Activated naive CD8-positive, alpha-beta T cell treated with anti-CD3 and anti-CD28 coated beads, Interleukin-2, amount 50 U/mL, for 24 hours (primary cell): ENCODE results near the gene RHOH.

ENCODE experiments used
- ATAC-seq: fragments of 150-1000 bp; cut with Tn5 transposase; one replicate; pipeline ENCODE4 v1.10.0; 2021
- DNase-seq: peaks from one replicate; pipeline ENCODE4 v3.0.0; 2021
- H3K27ac Mint-ChIP-seq: one replicate; pipeline ENCODE4 v1.8.0; 2021; ENCODE audit warnings: mild to moderate bottlenecking, mixed read lengths
- H3K27me3 Mint-ChIP-seq: one replicate; pipeline ENCODE4 v1.8.0; 2021; ENCODE audit warnings: mixed read lengths
- H3K36me3 Mint-ChIP-seq: one replicate; pipeline ENCODE4 v1.8.0; 2021; ENCODE audit warnings: low read depth, mixed read lengths
- H3K4me1 Mint-ChIP-seq: one replicate; pipeline ENCODE4 v1.8.0; 2021; ENCODE audit warnings: mixed read lengths
- H3K4me3 Mint-ChIP-seq: one replicate; pipeline ENCODE4 v1.8.0; 2021; ENCODE audit warnings: mild to moderate bottlenecking, moderate library complexity, mixed read lengths
- H3K9me3 Mint-ChIP-seq: one replicate; pipeline ENCODE4 v1.8.0; 2021; ENCODE audit warnings: mixed read lengths

The RHOH gene

DNA sequence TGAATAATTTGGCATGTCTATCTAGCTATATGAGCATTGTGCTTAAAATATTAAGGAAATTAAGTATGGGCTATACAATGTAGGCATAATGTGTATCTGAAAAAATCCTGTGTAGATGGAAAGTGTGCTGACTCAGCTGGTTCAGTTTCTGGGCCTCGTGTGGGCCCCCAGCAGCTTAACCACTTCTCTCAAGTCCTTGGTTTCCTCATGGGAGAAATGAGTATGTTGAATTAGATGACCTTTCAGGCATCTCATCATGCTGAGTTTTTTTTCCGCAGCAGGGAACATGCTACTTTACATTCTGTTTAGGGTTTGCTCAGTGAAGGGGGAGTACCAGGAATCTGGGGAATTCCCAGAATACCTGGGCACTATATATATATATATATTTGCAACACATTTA, 30.5 kb downstream of the RHOH start:
- Mint-ChIP-seq H3K27ac (peak overlapping the region; percentile 97), H3K9me3 (no peaks in the 10 kb centered on the region), H3K27me3 (peaks cover 2% of the 10 kb centered on the region), H3K36me3 (peaks cover 71% of the 10 kb centered on the region), H3K4me1 (peaks cover 94% of the 10 kb centered on the region), H3K4me3 (peak overlapping the region; percentile 62)
- peak; percentile 64 for DNase-seq
- ATAC-seq: peak; percentile 30

DNA sequence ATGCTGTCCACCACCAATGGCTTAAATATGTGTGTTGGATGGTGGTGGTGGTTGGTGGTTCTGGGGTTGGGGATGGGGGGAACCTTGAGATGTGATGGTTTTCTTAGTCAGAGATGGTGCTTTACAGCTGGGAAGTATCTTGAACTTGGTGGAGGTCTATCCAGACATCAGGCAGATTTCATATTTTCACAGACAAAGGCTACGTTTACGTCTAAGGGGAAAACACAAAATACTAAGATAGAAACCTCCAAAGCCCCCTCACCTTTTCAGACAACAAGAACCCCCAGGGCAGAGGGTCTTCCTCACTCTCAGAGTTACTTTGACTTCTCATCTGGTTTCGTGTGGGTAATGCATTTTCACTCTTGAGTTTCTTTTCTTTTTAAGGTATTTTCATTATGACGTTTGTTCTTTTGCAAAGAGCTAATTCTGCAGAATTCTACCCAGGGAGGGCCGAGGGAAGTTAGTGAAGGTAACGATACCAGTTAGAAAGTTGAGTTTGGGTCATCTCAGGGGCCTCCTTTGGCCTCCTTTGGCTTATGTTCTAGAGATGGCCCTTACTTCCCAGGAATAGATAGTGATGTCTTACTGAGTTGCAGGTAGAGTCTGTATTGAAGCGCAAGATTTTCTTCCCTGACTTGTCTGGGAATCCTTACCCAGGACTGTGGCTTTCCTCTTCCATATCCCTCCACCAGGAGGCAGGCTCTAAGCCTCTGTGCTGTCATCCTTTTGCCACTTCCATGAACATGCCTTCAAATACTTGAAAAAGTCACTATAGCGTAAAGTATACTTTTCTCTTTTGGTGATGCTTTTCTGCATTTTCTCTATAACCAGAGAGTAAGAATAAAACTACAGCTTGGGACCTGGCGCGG, 31.9 kb downstream of the RHOH start:
- no peak for DNase-seq
- Mint-ChIP-seq H3K36me3 (peaks cover 71% of the 10 kb centered on the region), H3K4me1 (peaks cover 98% of the 10 kb centered on the region), H3K27ac (peak overlapping the region; percentile 97), H3K4me3 (peak overlapping the region; percentile 72), H3K27me3 (peaks cover 2% of the 10 kb centered on the region), H3K9me3 (no peaks in the 10 kb centered on the region)
- ATAC-seq: peak; percentile 58

DNA sequence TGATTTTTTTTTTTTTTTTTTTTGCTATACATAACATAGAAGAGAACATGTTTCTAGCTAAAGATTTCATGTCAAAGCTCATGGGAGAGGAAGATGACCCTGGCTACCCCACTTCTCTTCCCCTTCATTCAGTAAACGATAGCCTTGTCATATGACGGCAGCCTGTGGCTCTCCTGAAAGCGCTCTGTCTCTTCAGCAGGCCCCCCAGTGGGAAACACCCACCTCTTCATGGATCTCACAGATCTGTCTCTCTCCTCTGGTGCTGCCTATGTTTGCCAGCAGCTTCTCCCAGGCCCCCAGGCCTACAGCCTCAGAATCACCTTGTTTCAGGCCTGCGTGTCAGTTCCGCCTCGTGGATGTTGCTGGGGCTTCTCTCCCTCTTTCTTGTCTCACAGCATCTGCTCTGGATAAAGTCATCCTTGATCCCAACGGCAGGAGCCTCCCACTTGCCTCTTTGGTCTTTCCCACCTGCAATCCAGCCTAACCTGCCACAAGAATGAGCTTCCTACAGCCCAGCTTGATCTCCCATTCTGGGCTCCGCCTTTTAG, 34.6 kb downstream of the RHOH start:
- no peaks in the 10 kb centered on the region for H3K9me3 Mint-ChIP-seq
- H3K27ac Mint-ChIP-seq: peak overlapping the region; percentile 97
- no peak for DNase-seq
- no peak for ATAC-seq
- H3K4me1 Mint-ChIP-seq: peaks cover 93% of the 10 kb centered on the region
- H3K4me3 Mint-ChIP-seq: peak overlapping the region; percentile 72
- peaks cover 66% of the 10 kb centered on the region for H3K36me3 Mint-ChIP-seq
- H3K27me3 Mint-ChIP-seq: peaks cover 2% of the 10 kb centered on the region

DNA sequence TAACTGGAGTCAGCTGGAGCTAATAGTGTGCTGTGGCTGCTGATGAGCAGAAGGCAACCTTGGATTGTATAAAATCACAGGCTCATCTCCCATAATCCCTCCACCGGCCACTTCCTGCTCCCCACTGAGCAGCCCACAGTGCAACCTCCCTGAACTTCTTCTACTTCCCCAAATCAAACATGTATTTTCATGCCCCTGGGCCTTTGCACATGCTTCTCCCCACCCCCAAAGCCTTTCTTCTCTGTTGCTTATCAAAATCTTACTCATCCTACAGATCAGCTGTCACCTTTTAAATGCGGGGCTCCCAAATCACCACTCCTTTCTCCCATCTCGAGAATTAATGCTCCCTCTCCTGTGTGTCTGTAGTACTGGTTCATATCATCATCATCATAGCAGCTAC, 35.8 kb downstream of the RHOH start:
- no peaks in the 10 kb centered on the region for H3K9me3 Mint-ChIP-seq
- peaks cover 63% of the 10 kb centered on the region for H3K36me3 Mint-ChIP-seq
- peak overlapping the region; percentile 58 for H3K4me3 Mint-ChIP-seq
- no peak for ATAC-seq
- H3K27me3 Mint-ChIP-seq: no peaks in the 10 kb centered on the region
- H3K27ac Mint-ChIP-seq: peak overlapping the region; percentile 85
- peaks cover 93% of the 10 kb centered on the region for H3K4me1 Mint-ChIP-seq
- no peak for DNase-seq

DNA sequence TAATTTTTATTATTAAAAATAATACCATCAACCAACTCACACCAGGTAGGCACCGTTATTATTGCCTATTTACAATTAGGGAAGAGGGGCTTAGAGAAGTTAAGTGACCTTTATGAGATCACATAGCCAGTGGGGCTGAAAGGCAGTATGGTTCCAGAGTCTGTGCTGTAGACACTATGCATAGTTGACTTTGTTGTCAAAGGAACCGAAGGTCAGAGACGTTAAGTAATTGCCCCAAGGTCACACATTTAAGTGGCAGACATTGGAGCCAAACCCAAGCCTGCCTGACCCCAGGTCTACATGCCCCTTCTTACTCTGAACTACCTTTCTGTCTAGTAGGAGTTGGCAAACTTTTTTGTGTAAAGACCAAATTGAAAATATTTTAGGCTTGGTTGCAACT, 36.4 kb downstream of the RHOH start:
- H3K27me3 Mint-ChIP-seq: no peaks in the 10 kb centered on the region
- H3K9me3 Mint-ChIP-seq: no peaks in the 10 kb centered on the region
- DNase-seq: no peak

DNA sequence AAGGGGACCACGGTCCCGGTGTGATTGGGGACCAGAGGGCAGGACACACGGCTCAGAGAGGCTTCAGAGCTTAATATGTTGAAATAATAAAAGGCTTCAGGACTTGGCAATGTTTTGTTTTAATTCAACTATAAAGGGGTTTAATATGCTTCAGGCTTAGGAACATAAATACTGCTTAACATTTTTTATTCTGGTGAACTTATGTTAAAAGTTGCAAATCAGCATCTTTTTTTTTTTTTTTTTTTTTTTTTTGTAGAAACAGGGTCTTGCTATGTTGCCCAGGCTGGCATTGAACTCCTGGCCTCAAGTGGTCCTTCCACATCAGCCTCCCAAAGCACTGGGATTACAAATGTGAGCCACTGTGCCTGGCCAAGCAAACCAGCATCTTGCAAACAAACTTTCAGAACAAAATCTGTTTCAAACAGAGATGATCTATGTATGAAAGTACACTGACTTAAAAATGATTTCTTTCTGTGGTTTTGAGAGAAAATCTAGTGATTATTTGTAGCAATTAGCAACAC, 37.7 kb downstream of the RHOH start:
- ATAC-seq (no peak), DNase-seq (no peak)
- Mint-ChIP-seq H3K4me3 (peak overlapping the region; percentile 45), H3K36me3 (peaks cover 68% of the 10 kb centered on the region), H3K27me3 (no peaks in the 10 kb centered on the region), H3K27ac (peak overlapping the region; percentile 94), H3K4me1 (peaks cover 94% of the 10 kb centered on the region), H3K9me3 (no peaks in the 10 kb centered on the region)

More for the DNA sequence above, 36.4 kb downstream of the RHOH start:
- no peak for ATAC-seq
- peaks cover 95% of the 10 kb centered on the region for H3K4me1 Mint-ChIP-seq
- no peak overlapping the region for H3K4me3 Mint-ChIP-seq
- peak overlapping the region; percentile 85 for H3K27ac Mint-ChIP-seq
- peaks cover 67% of the 10 kb centered on the region for H3K36me3 Mint-ChIP-seq

DNA sequence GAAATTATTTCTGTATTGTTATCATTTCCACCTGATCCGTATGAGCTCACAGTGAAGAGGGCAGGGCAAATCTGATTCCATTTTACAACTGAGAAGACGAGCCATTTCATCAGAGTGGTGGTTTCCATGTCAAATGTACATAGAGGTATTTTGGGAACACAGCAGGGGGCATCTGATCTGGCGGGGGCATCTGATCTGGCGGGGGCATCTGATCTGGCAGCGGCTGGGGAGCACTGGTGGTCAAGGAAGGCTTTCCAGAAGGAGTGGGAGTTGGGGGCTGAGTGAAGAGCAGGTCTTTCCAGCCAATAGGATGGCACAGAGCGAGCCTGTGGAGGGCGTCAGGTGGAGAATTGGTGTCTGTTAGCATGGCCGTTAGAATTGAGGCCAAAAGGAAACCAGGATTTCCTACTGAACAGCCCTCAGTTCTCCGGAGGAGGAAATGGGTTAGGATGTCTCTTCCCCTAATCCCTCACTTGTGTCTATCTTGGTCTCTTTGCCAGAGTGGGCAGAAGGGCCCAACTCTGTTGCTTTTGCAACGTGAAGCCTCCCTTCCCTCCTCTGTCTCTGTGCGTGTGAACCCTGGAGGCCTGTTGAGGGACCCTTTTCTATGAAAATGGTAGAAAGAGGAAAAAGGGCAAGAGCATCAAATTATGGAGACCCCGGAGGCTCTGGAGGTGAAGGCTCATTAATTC, 41.3 kb downstream of the RHOH start:
- no peaks in the 10 kb centered on the region for H3K27me3 Mint-ChIP-seq
- no peak for DNase-seq
- H3K27ac Mint-ChIP-seq: peak overlapping the region; percentile 98
- peaks cover 91% of the 10 kb centered on the region for H3K4me1 Mint-ChIP-seq
- peak overlapping the region; percentile 87 for H3K4me3 Mint-ChIP-seq
- no peaks in the 10 kb centered on the region for H3K9me3 Mint-ChIP-seq
- H3K36me3 Mint-ChIP-seq: peaks cover 72% of the 10 kb centered on the region
- ATAC-seq: peak; percentile 10

DNA sequence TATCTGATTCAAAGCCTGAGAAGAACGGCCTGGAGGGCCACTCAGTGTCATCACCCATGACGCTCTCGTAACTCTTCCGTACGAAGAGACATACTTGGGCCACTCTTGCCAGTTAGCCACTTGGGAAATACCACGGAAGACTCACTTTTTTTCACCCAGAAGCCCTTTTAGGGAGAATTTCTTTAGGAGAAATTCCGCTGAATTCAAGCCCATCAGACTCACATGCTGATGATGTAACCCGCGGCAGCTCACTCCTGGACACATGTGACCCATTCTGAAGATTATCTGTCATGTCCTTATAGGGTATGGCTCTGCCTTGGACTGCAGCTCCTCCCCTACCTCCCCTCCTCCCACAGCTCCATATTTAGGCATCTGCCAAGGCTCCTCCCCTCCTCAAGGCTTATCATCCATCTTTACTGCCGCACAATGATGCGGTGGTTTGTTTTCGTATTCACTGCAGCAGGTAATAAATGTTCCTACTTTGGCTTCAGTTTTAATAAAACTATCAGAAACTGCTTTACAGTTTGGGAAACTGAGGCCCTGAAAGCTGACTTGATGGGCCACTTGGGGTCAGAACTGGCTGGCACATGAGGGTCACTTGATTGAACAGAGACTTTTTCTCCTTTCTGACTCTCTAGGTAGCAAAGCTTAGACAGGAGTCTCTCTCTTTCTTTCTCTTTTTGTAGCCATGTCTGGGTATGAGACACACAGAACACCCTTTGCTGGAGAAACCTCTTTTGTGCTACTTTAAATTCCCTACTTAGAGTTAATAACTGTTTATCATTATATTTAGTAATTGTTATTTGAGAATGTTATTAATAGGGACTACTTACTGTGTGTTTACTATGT, 42.1 kb downstream of the RHOH start:
- Mint-ChIP-seq H3K4me1 (peaks cover 92% of the 10 kb centered on the region), H3K4me3 (peak overlapping the region; percentile 87), H3K27me3 (no peaks in the 10 kb centered on the region), H3K27ac (peak overlapping the region; percentile 98), H3K9me3 (no peaks in the 10 kb centered on the region), H3K36me3 (peaks cover 77% of the 10 kb centered on the region)
- DNase-seq: peak; percentile 70
- peak; percentile 91 for ATAC-seq

DNA sequence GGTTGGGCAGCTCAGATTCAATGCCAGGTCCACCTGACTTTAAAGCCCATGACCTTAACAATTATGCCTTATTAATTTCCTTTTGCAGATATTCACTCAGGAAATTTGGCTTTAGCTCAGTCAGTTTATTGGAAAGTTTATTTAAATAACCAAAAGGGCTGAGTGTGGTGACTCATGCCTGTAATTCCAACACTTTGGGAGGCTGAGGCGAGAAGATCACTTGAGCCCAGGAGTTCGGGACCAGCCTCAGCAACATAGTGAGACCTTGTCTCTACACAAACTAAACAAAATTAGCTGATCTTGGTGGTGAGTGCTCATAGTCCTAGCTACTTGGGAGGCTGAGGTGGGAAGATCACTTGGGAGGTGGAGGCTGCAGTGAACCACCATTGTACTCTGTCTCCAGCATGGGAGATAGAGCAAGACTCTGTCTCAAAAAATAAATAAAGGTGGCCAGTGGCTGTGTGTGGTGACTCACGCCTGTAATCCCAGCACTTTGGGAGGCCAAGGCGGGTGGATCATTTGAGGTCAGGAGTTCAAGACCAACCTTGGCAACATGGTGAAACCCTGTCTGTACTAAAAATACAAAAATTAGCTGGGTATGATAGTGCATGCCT, 43.3 kb downstream of the RHOH start:
- Mint-ChIP-seq H3K4me1 (peaks cover 92% of the 10 kb centered on the region), H3K27me3 (no peaks in the 10 kb centered on the region), H3K27ac (peak overlapping the region; percentile 98), H3K9me3 (no peaks in the 10 kb centered on the region), H3K4me3 (peak overlapping the region; percentile 87), H3K36me3 (peaks cover 75% of the 10 kb centered on the region)
- DNase-seq (no peak), ATAC-seq (no peak)

DNA sequence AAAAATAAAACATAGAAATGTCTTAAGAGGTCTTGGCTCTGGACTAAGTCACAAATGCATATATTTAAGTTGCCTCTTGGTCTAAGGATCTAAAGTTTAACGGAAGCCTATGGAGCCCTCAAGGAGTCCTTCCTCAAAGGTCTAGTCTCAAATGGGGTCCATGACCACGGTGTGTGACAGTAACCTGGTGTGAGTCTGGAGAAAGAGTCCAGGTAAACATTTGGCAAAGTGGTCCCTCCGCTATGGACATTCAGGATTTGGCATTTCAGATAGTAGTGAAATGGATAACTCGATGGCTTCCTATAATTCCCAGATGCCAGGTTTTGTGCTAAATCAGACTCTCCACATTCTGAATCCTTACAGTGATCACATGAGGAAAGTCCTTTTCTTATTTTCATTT, 44.2 kb downstream of the RHOH start:
- ATAC-seq (no peak), DNase-seq (no peak)
- Mint-ChIP-seq H3K27me3 (no peaks in the 10 kb centered on the region), H3K9me3 (no peaks in the 10 kb centered on the region), H3K27ac (peak overlapping the region; percentile 92), H3K36me3 (peaks cover 80% of the 10 kb centered on the region), H3K4me3 (peak overlapping the region; percentile 80), H3K4me1 (peaks cover 96% of the 10 kb centered on the region)

DNA sequence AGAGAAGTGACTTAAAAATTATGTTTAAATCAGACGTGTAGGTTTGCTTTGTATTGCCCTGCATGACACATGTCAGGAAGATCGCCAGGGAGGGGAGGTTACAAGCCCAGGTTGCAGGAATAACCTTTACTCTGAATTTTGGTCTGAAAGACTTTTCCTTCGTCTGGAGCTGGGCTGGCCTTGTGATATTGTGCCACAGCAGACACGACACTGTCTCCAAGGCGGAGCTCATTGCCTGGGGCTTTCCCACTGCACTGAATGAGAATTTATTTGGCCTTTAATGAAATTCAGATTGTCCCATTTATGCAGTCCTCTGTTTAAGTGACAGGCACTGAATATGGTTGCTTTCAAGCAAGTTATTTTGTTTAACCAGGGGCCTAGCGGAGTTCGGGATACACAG, 45.1 kb downstream of the RHOH start:
- peaks cover 96% of the 10 kb centered on the region for H3K4me1 Mint-ChIP-seq
- DNase-seq (peak; percentile 54), ATAC-seq (peak; percentile 57)
- H3K36me3 Mint-ChIP-seq: peaks cover 81% of the 10 kb centered on the region
- no peaks in the 10 kb centered on the region for H3K9me3 Mint-ChIP-seq
- no peaks in the 10 kb centered on the region for H3K27me3 Mint-ChIP-seq
- peak overlapping the region; percentile 92 for H3K27ac Mint-ChIP-seq
- H3K4me3 Mint-ChIP-seq: peak overlapping the region; percentile 80

DNA sequence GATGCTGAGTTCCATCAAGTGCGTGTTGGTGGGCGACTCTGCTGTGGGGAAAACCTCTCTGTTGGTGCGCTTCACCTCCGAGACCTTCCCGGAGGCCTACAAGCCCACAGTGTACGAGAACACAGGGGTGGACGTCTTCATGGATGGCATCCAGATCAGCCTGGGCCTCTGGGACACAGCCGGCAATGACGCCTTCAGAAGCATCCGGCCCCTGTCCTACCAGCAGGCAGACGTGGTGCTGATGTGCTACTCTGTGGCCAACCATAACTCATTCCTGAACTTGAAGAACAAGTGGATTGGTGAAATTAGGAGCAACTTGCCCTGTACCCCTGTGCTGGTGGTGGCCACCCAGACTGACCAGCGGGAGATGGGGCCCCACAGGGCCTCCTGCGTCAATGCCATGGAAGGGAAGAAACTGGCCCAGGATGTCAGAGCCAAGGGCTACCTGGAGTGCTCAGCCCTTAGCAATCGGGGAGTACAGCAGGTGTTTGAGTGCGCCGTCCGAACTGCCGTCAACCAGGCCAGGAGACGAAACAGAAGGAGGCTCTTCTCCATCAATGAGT, 46.6 kb downstream of the RHOH start:
- no peak for ATAC-seq
- Mint-ChIP-seq H3K4me1 (peaks cover 90% of the 10 kb centered on the region), H3K4me3 (peak overlapping the region; percentile 80), H3K27me3 (no peaks in the 10 kb centered on the region), H3K36me3 (peaks cover 80% of the 10 kb centered on the region), H3K27ac (peak overlapping the region; percentile 92), H3K9me3 (no peaks in the 10 kb centered on the region)
- DNase-seq: no peak

DNA sequence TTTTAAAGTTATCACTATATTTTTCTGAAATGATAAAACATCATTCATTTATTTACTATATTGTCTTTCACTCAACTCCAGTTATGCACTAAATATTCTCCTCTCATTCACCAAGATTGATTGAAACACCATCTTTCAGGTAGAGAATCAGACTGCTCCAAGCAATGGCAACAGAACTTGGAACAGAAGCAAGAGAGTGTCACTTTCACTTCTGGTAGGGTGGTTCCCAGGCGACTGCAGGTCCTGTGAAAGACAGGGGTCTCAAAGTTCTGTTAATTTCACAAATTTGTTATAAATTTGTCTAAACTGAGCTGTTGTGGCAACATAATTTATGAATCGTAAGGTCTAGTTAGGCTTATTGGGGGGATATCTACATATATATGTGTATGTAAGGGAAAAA, 47.8 kb downstream of the RHOH start:
- Mint-ChIP-seq H3K4me3 (peak overlapping the region; percentile 64), H3K4me1 (peaks cover 89% of the 10 kb centered on the region), H3K27me3 (no peaks in the 10 kb centered on the region), H3K9me3 (no peaks in the 10 kb centered on the region), H3K36me3 (peaks cover 79% of the 10 kb centered on the region), H3K27ac (peak overlapping the region; percentile 85)
- no peak for DNase-seq
- ATAC-seq: no peak
